ENCODE results near the gene CEP112. TPM values are rescaled to one million over a fixed set of nuclear protein-coding genes. Genes with fewer than 3 reads are reported as not detected.

Gene CEP112
- total and polyA plus RNA-seq, 4 donors = 1.1 to 4.9 (median 1.4) TPM

DNA sequence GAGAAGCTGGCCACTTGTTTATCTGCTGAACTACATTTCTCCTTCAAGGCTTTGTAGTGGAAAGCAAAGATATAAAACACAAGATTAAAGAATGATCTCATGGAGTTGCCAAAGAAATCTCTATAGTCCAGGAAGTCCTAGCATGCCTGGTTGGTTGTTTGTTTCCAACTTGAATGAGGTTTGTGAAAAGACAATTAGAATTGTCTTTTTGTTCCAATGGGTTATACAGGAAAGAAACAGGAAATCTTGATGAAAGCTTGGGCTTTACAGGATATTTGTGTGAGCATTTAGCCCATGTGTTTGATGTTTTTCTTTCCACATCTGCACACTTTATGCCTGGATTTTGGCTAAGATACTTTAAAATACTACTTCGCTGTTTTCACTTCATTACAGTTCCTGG, 273.4 kb downstream of the CEP112 start:
- Histone ChIP-seq H3K36me3 (ENCODE audit: control insufficient read depth in 4 of 4, insufficient read depth in 3 of 4, low read depth in 1 of 4, low read length in 3 of 4) (no peaks in the 10 kb centered on the region), H3K4me1 (ENCODE audit: control insufficient read depth in 4 of 4, insufficient read depth in 4 of 4, low read length in 3 of 4) (no peaks in the 10 kb centered on the region), H3K9ac (ENCODE audit: low read depth in 1 of 2, low read length in 2 of 2) (no peak overlapping the region), H3K9me3 (ENCODE audit: control insufficient read depth in 4 of 4, low read length in 3 of 4) (no peaks in the 10 kb centered on the region), H3K27me3 (ENCODE audit: control insufficient read depth in 4 of 4, insufficient read depth in 4 of 4, low read length in 3 of 4) (no peaks in the 10 kb centered on the region), H3K27ac (ENCODE audit: low read depth in 1 of 2, low read length in 2 of 2) (no peak overlapping the region), H3K4me3 (ENCODE audit: low read depth in 1 of 3, low read length in 3 of 3) (no peak overlapping the region)
- WGBS = 91% methylated on average over 1 of the region's 1 CpG
- TF ChIP-seq GABPA (IDR thresholded peaks at IDR 0.05 in 1 of 2, conservative IDR thresholded peaks at IDR 0.05 in 1 of 2) = no peak
- TF ChIP-seq, protein P1, sequence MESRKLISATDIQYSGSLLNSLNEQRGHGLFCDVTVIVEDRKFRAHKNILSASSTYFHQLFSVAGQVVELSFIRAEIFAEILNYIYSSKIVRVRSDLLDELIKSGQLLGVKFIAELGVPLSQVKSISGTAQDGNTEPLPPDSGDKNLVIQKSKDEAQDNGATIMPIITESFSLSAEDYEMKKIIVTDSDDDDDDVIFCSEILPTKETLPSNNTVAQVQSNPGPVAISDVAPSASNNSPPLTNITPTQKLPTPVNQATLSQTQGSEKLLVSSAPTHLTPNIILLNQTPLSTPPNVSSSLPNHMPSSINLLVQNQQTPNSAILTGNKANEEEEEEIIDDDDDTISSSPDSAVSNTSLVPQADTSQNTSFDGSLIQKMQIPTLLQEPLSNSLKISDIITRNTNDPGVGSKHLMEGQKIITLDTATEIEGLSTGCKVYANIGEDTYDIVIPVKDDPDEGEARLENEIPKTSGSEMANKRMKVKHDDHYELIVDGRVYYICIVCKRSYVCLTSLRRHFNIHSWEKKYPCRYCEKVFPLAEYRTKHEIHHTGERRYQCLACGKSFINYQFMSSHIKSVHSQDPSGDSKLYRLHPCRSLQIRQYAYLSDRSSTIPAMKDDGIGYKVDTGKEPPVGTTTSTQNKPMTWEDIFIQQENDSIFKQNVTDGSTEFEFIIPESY (IDR thresholded peaks at IDR 0.05) = no peak
- DNase-seq (ENCODE audit: low spot score) = no peak

DNA sequence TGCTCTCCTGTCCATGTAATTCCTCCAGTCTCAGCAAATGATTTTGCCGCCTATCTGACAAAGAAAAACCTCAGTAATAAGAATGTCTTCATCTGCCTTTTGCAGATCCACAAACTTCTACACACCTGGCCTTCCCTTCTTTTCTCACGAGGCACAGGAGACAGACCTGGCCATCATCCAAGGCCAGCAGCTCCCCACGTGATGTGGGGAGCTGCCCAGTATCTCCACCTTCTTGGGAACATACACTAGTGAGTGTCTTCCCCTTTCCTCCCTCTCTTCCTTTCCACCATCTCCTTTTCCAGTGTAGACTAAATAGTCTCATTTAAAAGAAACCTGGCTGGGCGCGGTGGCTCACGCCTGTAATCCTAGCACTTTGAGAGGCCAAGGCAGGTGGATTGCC, 274.4 kb downstream of the CEP112 start:
- H3K27me3 ChIP-seq (ENCODE audit: control insufficient read depth in 4 of 4, insufficient read depth in 4 of 4, low read length in 3 of 4) = no peaks in the 10 kb centered on the region
- TF ChIP-seq, protein P2, sequence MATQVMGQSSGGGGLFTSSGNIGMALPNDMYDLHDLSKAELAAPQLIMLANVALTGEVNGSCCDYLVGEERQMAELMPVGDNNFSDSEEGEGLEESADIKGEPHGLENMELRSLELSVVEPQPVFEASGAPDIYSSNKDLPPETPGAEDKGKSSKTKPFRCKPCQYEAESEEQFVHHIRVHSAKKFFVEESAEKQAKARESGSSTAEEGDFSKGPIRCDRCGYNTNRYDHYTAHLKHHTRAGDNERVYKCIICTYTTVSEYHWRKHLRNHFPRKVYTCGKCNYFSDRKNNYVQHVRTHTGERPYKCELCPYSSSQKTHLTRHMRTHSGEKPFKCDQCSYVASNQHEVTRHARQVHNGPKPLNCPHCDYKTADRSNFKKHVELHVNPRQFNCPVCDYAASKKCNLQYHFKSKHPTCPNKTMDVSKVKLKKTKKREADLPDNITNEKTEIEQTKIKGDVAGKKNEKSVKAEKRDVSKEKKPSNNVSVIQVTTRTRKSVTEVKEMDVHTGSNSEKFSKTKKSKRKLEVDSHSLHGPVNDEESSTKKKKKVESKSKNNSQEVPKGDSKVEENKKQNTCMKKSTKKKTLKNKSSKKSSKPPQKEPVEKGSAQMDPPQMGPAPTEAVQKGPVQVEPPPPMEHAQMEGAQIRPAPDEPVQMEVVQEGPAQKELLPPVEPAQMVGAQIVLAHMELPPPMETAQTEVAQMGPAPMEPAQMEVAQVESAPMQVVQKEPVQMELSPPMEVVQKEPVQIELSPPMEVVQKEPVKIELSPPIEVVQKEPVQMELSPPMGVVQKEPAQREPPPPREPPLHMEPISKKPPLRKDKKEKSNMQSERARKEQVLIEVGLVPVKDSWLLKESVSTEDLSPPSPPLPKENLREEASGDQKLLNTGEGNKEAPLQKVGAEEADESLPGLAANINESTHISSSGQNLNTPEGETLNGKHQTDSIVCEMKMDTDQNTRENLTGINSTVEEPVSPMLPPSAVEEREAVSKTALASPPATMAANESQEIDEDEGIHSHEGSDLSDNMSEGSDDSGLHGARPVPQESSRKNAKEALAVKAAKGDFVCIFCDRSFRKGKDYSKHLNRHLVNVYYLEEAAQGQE (IDR thresholded peaks at IDR 0.05) = no peak
- TF ChIP-seq JUND (IDR thresholded peaks at IDR 0.05) = no peak
- H3K4me3 ChIP-seq (ENCODE audit: low read depth in 1 of 3, low read length in 3 of 3) = no peak overlapping the region
- H3K36me3 ChIP-seq (ENCODE audit: control insufficient read depth in 4 of 4, insufficient read depth in 3 of 4, low read depth in 1 of 4, low read length in 3 of 4) = no peaks in the 10 kb centered on the region
- H3K27ac ChIP-seq (ENCODE audit: low read depth in 1 of 2, low read length in 2 of 2) = no peak overlapping the region
- no peak for DNase-seq (ENCODE audit: low spot score)
- 94% methylated on average over 6 of the region's 6 CpGs for WGBS
- H3K4me1 ChIP-seq (ENCODE audit: control insufficient read depth in 4 of 4, insufficient read depth in 4 of 4, low read length in 3 of 4) = no peaks in the 10 kb centered on the region
- H3K9ac ChIP-seq (ENCODE audit: low read depth in 1 of 2, low read length in 2 of 2) = no peak overlapping the region
- H3K9me3 ChIP-seq (ENCODE audit: control insufficient read depth in 4 of 4, low read length in 3 of 4) = peaks cover 0 to 2% (median 0%) of the 10 kb centered on the region in 4 donors

DNA sequence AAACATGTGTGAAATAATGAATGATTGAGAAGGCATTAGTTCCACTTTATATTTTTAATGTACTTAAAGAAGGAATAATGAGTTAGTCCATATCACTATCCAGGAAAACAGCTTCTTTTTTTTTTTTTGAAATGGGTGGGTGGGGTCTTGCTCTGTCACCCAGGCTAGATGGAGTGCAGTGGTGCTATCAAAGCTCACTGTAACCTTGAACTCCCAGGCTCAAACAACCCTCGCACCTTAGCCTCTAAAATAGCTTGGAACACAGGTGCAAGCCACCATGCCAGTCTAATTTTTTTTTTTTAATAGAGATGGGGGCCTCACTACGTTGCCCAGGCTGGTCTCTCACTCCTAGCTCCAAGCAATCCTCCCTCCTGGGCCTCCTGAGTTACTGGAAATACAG, 275.5 kb downstream of the CEP112 start:
- peaks cover 0 to 2% (median 0%) of the 10 kb centered on the region in 4 donors for H3K9me3 ChIP-seq (ENCODE audit: control insufficient read depth in 4 of 4, low read length in 3 of 4)
- WGBS = 91% methylated on average over 2 of the region's 2 CpGs
- TF ChIP-seq SP1 (IDR thresholded peaks at IDR 0.05) = no peak
- no peak for TF ChIP-seq FOXA1 (IDR thresholded peaks at IDR 0.05)
- TF ChIP-seq GABPA (IDR thresholded peaks at IDR 0.05 in 1 of 2, conservative IDR thresholded peaks at IDR 0.05 in 1 of 2) = no peak
- TF ChIP-seq RAD21 (IDR thresholded peaks at IDR 0.05) = no peak
- TF ChIP-seq HNF4A (conservative IDR thresholded peaks at IDR 0.05) = no peak
- TF ChIP-seq, protein P1 (IDR thresholded peaks at IDR 0.05) = no peak
- no peak for TF ChIP-seq NR2F2 (IDR thresholded peaks at IDR 0.05)
- no peak for TF ChIP-seq RXRA (IDR thresholded peaks at IDR 0.05)

More for the DNA sequence above, 275.5 kb downstream of the CEP112 start:
- Histone ChIP-seq H3K27ac (ENCODE audit: low read depth in 1 of 2, low read length in 2 of 2) (no peak overlapping the region), H3K27me3 (ENCODE audit: control insufficient read depth in 4 of 4, insufficient read depth in 4 of 4, low read length in 3 of 4) (no peaks in the 10 kb centered on the region), H3K4me3 (ENCODE audit: low read depth in 1 of 3, low read length in 3 of 3) (no peak overlapping the region), H3K36me3 (ENCODE audit: control insufficient read depth in 4 of 4, insufficient read depth in 3 of 4, low read depth in 1 of 4, low read length in 3 of 4) (no peaks in the 10 kb centered on the region), H3K9ac (ENCODE audit: low read depth in 1 of 2, low read length in 2 of 2) (no peak overlapping the region), H3K4me1 (ENCODE audit: control insufficient read depth in 4 of 4, insufficient read depth in 4 of 4, low read length in 3 of 4) (no peaks in the 10 kb centered on the region)
- no peak for DNase-seq (ENCODE audit: low spot score)

Data from liver (tissue), 9 donors.